CD4-positive, alpha-beta T cell treated with Interleukin-6 for 4 hours (primary cell): ENCODE data around the gene INO80C.

Source experiments
- DNase-seq: peaks from one replicate; pipeline ENCODE4 v3.0.0-alpha.2; 2020; ENCODE audit warnings: mixed read lengths

INO80C gene

DNA sequence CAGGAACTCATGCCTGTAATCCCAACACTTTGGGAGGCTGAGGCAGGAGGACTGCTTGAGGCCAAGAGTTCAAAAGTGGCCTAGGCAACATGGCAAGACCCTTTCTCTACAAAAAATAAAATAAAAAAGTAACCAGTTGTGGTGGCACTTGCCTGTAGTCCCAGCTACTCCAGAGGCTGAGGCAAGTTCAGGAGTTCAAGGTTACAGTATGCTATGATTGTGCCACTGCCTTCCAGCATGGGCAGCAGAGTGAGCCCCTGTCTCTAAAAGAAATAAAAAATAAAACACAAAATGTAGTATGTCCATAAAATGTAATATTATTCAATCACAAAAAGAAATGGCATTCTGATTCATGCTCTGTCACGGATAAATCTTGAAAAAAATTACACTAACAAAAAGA is 11.9 kb downstream of the INO80C start:
- no peak for DNase-seq

DNA sequence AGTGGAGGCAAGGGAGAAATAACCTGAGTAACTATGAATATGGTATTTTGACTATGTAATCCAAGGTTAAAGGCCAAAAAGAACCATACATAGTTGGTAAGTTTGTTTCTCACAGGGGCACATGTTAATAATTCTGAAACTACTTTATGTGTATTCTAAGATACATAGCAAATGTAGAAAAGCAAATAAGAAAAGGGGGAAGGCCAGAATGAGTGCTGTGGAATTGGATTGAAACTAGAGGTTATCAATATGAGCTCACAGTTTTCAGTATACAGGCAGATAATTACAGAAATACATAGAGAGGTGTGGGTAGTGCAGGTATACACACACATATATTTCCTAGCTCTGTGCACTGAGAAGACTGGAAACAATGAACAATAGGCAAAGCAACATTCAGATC is 13.7 kb downstream of the INO80C start:
- no peak for DNase-seq

DNA sequence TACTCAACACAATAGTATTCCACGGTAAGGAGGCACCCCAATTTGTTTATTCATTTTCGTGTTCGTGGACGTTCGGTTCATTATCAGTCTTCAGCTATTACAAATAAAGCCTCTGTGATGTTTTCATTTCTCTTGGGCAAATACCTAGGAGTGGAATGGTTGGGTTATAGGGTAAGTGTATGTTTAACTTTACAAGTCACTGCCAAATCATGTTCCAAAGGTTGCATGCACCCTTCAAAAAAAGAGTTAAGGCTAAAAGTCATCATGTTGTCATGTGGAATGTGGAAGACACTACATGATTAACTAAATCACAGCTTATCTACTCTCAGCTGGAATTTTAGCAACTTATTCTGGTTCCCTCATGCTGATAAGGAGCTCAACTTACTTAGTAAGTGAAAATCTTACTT is 15.8 kb downstream of the INO80C start:
- no peak for DNase-seq

DNA sequence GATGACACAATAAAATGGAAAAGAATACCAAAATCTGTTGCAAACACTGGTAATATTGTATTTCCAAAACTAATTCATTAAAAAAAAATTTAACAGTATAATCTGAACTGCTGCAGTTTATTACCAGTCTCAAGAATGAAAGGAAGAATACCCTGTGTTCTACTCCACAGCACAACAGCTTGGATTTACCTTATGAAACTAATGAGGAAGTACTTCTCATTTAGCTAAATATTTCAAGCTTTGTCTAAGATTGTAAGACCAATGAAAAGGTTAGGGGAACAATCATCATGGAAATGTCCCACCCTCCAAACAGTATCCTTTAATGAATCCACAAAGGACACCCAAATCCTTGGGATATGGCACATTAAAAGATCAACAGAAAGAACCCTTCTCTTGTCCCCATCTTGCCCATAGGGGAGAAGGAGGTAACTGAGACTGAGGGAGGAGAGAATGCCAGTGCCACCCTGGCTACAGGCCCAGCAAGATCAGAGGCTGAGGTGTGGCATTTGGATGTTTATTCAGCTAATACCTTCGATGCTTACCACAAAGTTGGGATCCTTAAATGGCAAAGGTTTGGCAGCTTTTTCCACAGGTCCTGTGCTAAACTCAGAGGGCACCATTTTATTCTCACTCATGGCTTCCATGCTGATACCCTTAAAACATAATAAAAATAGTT is 17.7 kb downstream of the INO80C start:
- no peak for DNase-seq

DNA sequence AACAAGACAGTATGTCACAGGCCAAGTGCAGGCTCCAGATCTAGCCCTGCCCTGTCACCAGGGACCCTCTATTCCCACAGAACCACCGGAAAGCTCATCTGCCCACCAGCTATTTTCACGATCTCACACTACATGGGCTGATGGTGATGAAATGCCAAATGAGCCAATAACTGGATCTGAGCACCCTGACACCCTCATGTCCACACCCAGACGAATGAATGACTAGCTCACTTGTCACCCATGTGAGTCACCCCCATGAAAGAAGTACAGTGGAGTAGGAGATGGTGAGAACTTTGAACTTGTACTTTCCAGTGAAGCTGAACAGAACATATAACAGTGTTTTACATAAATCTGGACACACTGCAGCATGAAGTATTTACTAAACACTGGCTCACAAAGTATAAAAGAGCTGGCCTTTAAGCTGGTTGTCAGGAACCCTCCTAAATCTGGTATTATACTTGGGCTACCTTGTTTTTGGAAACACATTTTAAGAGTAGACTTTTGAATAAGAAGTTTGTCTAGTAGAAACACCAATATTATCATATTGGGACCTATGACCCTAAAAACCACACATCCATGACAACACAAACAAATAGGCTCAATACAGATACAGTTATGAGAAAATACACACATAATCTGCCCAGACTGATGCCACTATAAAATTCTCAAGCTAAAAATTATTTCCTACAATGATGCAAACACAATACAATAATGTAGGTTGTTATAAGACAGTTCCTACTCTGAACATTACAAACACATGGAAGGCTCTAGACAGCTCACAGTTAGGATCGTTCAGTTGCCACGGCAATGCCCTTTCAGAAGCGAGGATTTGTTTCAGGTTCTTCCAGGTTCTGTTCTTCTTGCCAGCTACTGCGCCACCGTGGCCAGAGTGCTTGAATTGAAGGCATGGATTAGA is 19.0 kb downstream of the INO80C start:
- DNase-seq, result no peak

DNA sequence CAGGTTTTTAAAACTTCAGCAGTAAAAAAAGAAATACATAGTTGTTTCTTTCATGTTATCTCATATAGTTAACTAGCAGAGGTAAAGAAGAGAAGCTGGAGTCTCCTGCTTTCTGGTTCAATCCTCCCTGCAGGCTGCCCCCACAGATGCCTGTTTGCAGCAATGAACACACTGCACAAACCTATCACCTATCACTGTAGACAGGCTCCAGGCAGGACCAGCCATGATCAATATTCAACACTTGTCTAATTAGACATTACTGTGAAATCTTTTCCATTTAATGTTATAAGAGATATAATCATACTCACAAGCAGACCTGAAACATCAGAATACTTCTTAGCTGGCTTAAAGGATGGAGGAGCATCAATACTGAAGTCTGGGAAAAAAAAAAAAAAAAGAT is 19.8 kb downstream of the INO80C start:
- DNase-seq, result no peak

DNA sequence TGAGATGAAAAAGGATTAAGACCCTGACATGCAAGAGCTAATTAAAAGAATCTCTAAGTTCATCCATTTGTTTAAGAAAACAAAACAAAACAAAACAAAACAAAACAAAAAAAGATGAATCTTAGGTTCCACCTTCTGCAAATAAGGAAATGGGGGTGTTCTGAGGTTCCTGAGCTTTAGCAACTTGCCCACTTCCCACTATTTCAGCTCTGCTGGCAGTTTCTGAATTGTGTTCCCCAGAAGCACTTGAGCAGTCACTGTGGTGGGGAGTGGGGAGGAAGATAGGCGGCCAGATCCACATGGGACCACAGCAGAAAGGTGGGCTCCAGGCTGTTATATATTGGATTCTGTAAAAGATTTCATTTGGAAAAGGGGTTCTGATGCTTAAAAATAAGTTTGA is 20.3 kb downstream of the INO80C start:
- DNase-seq, result no peak

DNA sequence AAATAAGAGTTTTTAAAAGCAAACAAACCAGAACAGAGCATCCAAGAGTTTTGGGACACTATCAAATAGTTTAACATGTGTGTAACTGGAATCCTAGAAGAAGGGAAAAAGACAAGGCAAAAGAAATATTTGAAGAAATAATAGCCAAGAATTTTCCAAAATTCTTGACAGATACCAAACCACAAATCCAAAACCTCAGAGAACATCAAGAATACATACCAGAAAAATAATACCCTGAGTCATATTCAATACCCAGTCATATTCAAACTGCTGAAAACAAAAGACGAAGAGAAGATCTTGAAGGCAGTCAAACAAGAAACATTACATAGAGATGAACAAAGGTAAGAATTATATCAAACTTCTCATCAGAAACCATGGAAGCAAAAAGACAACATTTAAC is 22.9 kb downstream of the INO80C start:
- DNase-seq, result no peak

DNA sequence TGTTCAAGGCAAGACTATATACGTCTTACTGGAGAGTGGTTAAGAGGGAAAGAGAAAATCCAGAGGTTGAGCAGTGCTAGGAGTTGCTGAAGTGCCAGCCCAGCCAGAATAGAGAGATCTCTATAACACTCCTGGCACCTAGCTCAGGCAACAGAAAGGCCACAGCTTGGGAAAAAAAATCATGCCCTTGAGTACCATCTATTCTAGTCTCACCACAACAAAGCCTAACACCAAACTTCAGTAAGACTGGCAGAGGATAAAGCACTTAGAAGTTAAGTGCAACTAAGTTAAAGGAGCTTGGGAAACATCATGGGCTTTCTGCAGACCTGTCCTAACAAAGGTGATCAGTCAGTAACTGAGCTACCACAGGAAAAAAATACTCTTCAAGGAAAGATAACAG is 24.2 kb downstream of the INO80C start:
- DNase-seq, result no peak

DNA sequence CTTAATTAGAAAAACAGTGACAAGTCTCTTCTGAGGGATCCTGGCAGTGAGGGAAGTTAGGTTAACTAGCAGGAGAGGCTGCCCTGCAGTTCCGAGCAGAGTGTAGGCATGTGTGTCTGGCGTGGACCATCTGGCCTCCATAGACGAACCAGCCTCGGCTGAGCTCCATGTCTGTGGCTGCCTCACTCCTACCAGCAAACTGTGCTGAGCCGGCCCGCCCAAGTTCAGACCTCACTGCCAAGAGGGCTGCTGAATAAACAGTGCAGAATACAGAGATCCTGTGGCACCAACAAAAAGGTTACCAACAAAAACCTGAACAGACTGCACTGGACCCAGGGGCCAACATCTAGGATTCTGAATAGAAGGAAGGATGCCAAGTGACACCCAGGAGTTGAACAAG is 27.3 kb downstream of the INO80C start:
- no peak for DNase-seq

DNA sequence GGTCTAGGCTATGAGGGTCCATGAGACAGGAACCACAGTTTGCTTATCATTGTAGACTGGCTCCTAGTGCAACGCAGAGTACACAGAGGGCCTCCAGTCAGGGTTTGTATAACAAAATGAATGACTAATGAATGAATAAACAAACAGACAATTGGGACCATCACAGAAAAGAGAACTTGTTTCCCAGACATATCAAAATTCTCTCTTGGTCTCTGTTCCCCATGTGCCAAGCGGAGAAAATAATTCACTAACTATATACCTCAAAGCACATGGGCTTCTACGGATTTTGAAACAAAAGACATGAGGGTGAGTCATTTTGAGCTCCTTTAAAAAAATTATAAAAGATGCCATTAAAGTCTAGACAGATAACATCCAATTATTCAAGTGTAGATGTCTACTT is 28.0 kb downstream of the INO80C start:
- no peak for DNase-seq

DNA sequence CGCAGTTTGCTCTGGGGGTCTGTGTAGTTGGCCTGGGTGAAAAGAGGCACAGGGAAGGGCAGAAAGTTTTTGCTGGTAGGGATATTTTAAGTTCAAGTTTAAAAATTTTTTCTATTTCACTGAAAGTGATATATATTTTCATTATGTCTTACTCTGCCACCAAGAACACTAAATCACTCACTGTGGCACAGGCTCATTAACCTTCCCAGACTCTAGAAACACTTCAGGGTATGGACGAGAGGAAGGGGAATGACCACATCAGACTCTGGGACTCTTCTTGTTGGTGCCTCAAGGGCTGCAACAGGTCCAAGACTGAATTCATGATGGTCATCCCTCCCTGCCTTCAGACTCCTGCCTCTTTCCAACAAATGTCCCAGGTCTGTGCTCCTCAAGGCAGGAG is 29.0 kb downstream of the INO80C start:
- DNase-seq, result no peak

DNA sequence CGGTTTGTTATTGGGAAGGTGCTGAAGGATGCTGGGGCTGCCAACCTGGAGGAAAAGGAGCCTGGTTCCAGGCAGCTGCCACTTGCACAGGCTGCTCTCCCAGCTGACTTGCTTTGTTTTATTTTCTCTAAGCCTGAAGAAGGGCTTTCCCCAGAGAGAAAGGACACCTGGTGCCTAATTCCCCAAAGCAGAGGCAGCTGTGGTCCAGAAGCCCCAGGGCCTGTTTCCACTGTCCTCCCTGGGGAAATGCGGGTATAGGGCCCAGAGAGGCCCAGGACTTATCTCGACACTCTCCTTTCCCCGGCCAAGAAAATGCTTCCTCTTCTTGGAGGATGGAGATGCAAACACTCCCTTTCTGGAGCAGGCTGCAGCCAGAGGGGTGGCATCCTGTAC is 30.1 kb downstream of the INO80C start:
- no peak for DNase-seq

DNA sequence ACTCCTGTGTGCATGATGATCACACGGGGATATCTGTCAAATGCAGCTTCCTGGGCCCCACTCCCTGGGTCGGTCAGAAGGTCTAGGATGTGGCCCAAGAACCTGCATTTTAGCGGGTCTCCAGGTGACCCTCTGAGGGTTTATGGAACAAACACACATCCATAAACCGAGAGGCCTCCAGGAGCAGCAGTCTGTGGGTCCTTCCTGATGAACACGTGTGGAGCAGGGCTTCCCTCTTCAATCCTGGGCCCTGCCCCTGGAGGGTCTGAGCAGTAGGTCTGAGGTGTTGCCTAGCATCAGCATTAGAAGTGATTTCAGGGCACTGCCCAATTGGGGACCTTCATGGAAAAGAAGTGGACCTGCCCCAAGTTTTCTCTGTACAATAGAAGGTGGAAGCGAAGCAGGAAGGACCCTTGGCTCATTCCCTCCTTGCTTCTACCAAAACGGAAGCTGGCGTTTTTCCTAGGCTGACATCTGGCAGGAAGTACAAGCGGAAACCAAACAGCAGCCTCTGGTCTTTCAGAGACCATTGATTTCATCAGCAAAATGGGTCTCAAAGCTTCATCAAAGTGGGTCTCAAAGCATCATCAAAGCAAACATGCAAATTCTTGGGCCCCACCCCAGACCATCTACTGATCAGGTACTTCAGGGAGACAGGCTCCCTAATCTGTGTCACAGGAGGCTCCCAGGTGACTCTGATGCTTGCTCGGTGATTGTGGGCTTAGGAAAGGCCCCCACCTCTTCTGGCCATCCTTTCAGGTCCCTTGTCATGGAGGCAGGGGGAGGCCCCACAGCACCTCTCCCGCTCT is 30.7 kb downstream of the INO80C start:
- DNase-seq, result no peak

DNA sequence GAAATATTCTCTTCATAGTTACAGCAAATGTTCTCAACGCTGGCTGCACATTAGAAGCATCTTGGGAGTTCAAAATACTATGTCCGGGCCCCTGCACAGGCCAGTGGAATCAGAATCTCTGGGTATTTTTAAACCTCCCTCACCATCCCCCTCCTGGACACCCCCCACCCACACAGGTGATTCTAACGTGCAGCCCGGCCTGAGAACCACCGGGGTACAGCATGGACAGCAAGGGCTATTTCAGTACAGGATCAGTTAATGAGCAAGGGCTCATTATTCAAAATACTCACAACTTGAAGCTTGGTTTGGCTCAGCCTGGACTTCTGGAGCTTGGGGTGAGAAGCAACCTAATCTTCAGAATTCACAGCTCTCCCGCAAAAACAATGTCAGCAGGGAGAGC is 31.4 kb downstream of the INO80C start:
- DNase-seq, result no peak

DNA sequence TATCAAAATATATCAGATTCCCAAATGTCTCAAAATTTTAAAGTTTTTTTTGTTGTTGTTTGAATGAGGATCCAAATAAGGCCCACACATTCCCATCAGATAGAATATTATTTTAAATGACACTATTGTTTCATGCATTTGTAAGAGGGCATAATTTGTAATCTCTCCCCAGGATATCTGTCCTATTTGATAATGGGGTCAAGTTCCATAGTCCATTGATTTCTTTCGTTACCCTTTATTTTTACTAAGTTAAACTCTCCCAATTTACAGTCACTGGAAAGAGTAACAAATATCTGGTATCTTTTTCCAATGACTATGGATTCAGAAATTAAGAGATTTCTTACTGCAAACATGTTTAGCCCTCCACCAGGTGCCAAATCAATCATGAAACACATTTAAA is 32.4 kb downstream of the INO80C start:
- no peak for DNase-seq

DNA sequence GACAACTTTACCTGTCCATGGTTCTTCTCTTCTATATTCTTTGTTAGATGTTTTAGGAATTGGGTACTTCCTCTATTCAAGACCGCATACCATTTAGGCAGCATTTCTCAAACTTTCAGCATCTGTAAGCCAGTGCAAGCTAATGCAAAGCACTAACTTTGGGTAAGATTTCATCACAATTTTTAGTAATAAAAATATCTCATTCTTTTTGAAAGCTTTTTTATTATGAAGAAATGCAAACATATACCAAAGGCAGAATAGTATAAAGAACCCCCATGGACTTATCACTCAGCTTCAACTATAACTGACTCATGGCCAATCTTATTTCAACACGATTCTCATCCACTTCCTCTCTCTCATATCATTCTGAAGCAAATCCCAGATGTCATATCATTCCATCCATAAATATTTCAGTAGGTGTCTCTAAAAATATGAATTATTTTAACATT is 32.9 kb downstream of the INO80C start:
- no peak for DNase-seq

DNA sequence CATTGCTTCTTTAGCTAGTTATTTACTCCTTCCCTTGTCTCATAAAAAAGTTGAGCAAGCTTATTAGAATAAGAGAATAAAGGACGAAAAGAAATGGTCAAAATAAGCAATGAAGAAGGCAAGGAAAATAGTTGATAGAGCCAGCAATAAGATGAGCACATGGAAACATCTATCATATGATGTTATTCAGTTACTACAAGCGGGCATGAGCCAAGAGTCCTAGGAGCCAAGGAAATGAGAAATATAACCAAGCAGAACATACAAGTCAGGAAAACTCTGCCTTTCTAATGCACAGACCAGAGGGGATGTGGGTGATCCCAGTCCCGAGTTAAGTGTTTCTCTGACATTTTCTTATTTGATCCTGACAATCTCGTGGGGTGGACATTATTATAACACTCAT is 33.9 kb downstream of the INO80C start:
- no peak for DNase-seq

DNA sequence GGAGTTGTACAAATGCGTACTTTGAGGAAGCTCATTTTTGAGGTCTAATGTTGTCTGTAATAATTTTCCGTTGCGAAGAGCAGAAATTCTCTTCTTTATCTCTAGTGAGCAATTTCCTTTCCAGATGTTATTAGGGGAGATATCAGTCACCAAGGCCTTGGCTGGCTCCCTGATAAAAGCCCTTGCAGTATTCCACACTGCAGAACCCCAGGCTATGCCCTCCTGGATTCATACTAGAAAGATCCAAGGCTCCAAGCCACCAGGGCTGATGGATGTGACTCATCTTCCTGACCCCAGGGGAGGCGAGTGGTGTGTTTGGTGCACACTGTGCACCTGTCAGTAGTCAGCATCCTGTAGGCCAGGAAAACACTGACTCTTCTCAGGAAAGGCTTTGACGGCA is 34.7 kb downstream of the INO80C start:
- DNase-seq, result no peak

DNA sequence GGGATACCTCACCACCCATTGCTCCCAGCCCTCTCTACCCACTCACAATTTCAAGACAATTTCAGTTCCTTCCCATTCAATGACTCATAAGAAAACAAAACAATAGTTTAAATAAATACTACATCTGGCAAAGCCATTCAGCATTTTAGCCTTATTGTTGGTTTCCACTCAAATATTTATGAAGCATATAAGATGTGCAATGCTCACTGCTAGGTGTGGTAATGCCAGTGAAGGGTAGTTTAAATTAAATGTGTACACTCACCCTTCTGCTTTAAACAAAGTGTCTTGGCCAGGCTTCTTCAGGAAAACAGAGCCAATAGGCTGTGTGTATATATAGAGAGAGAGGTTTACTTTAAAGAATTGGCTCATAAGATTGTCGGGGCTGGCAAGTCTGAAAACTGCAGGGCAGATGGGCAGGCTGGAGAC is 37.0 kb downstream of the INO80C start:
- no peak for DNase-seq

DNA sequence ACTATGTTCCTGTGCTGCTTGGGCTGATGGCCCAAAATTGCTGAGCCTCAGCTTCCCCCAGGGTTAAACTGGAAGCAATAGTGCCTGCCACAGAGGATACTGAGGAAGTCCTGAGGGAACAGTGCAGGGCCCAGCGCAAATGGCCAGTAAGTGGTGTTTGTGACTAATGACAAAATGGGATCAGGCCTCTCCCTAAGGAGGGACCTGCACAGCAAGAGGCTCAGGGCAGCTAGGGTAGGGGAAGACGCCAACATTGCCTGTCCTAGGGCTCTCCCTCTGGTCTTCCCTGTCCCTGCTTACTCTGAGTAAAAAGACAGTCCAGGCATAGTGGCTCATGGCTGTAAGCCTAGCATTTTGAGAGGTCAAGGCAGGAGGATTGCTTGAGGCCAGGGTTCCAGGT is 37.8 kb downstream of the INO80C start:
- no peak for DNase-seq

DNA sequence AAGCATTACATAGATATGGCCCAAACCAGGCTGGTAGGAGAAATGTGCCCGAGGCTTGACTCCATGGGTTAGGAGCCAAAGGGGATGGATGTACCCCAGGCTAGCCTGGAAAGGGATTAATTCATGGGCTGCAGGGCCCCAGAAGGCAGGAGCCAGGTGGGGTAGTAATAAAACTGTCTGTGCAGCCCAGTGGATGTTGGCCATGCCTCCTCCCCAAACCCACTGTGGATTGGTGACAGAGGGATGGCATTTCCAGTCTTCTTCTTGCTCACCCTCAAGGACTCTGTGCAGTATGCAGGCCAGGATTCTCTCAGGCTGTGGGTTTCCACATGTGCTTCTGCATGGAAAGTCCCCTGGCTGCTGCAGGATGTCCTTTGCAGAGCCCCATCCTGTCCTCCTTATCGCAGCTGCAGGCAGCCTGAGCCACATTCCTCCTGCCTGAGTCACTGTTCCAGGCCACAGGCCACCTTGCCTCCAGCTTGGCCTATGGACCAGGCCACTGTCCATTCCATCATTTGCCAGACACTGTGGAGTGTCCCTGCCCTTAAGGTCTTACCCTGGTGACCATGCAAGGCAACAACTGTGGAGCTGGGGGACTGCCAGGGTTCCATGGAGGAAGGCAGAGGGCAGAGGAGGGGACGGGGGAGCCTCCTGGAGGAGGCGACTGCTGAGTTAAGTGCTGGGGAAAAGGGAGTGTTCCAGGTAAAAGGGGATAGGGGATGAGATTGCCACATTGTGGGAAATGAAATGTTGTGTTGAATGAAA is 38.9 kb downstream of the INO80C start:
- no peak for DNase-seq

DNA sequence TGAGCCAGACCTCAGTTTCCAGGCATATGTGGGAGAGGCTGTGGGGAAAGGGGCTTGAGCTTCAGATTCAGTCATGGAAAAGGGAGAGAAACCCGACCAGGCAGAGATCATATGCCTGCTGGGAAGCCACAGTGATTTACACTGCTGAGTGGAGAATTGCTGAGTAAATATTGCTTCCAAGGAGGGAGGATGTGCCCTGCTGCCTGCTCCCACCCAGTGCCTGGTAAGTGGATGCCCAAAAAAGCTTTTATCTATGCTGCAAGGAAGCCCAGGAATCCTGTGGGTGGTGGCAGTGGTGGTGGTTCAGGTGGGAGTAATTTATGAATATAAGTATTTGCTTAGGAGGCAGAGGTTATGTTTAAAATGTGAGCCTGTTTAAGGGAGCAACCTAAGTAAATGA is 39.5 kb downstream of the INO80C start:
- DNase-seq, result no peak
